HCT116 (cell line): Measurements from ENCODE around the gene OSBPL10. TPM values are rescaled to one million over a fixed set of nuclear protein-coding genes. Genes with fewer than 3 reads are reported as not detected.

Experiments
- ATAC-seq: fragments of 200-7000 bp; cut with Tn5 transposase; 2 replicates; pipeline ENCODE4 v1.9.1; 2020; ENCODE audit warnings: mild to moderate bottlenecking, moderate library complexity
- BruUV-seq: library from RNA; stranded (reverse); fragments of 400-500 nt; replicated peaks from 2 replicates; lab custom pipeline; 2021; lab: Mats Ljungman, UMichigan
- CTCF ChIA-PET: fragments of 300-600 bp; sonication (Branson Sonifier 250); formaldehyde crosslinking; loops from one replicate; lab custom pipeline; 2021; ENCODE audit warnings: antibody characterized with exemption; lab: Charles Lee
- POLR2A ChIA-PET: fragments of 300-600, 350-600 bp; sonication (Branson Sonifier 250); formaldehyde crosslinking; loops from one replicate; lab custom pipeline; 2021; ENCODE audit warnings: antibody characterized with exemption; lab: Charles Lee
- RAD21 ChIA-PET, 2 experiments: fragments of 300-600 bp; sonication (Branson Sonifier 250); formaldehyde crosslinking; loops; one replicate each; lab custom pipeline; 2023; ENCODE audit warnings: low total read pairs in 2 of 2; ENCODE audit not compliant: uncharacterized antibody in 2 of 2, unreplicated experiment in 2 of 2, low non-redundant PET in 1 of 2; lab: Charles Lee
- DNase-seq: peaks from one replicate; pipeline ENCODE4 v3.0.0-alpha.2; 2010; ENCODE audit warnings: low read depth, low spot score
- H2AFZ ChIP-seq: fragments of 200-600 bp; shearing (Covaris generic), sonication (generic); 2 replicates; pipeline ENCODE4 v1.6.1; 2017; ENCODE audit warnings: low read depth, mixed run types, mixed read lengths, antibody characterized with exemption, low read length; ENCODE audit not compliant: poor library complexity, severe bottlenecking
- H3K27ac ChIP-seq: 2 replicates; pipeline ENCODE4 v1.5.1; 2012; ENCODE audit warnings: low read depth, low read length
- H3K27me3 ChIP-seq: fragments of 200-600 bp; sonication (generic); 2 replicates; pipeline ENCODE4 v1.6.1; 2016; ENCODE audit warnings: mixed run types, low read length, mixed read lengths; ENCODE audit not compliant: insufficient read depth
- H3K36me3 ChIP-seq, 2 experiments: fragments of 200-500 bp in 1 of 2; fragments of 200-600 bp in 1 of 2; sonication (Bioruptor generic) in 1 of 2; sonication (generic) in 1 of 2; 2 replicates each; pipeline versions ENCODE4 v1.5.1 to v1.6.1; 2014 to 2016; ENCODE audit warnings: low read length in 2 of 2, inconsistent platforms in 1 of 2, mixed read lengths in 1 of 2, mixed run types in 1 of 2; ENCODE audit not compliant: insufficient read depth in 2 of 2, control insufficient read depth in 1 of 2
- H3K4me1 ChIP-seq, 2 experiments: fragments of 200-600 bp in 1 of 2; sonication (generic) in 1 of 2; 2 replicates each; pipeline versions ENCODE4 v1.5.1 to v1.6.1; 2012 to 2017; ENCODE audit warnings: low read length in 2 of 2, inconsistent platforms in 1 of 2, mild to moderate bottlenecking in 1 of 2, mixed read lengths in 1 of 2, mixed run types in 1 of 2, moderate library complexity in 1 of 2; ENCODE audit not compliant: insufficient read depth in 2 of 2, control insufficient read depth in 1 of 2
- H3K4me2 ChIP-seq: fragments of 200-600 bp; sonication (generic); 2 replicates; pipeline ENCODE4 v1.6.1; 2017; ENCODE audit warnings: mixed run types, low read length, mixed read lengths
- H3K4me3 ChIP-seq, 2 experiments: fragments of 200-600 bp in 1 of 2; sonication (generic) in 1 of 2; replicated peaks in 1 of 2; 2 replicates each; pipeline ENCODE4 v1.5.1; 2011 to 2016; ENCODE audit warnings: low read length in 2 of 2, control low read depth in 1 of 2, low read depth in 1 of 2, mild to moderate bottlenecking in 1 of 2, mixed read lengths in 1 of 2, mixed run types in 1 of 2
- H3K79me2 ChIP-seq: fragments of 200-600 bp; sonication (generic); 2 replicates; pipeline ENCODE4 v1.6.1; 2017; ENCODE audit warnings: mild to moderate bottlenecking, mixed run types, low read length, moderate library complexity, mixed read lengths; ENCODE audit not compliant: insufficient read depth
- H3K9ac ChIP-seq: fragments of 200-600 bp; sonication (generic); 2 replicates; pipeline ENCODE4 v1.6.1; 2016; ENCODE audit warnings: low read length, mixed read lengths
- H3K9me2 ChIP-seq: fragments of 200-600 bp; sonication (generic), shearing (Covaris generic); 2 replicates; pipeline ENCODE4 v1.6.1; 2017; ENCODE audit warnings: mixed run types, mild to moderate bottlenecking, moderate library complexity; ENCODE audit not compliant: insufficient read depth
- H3K9me3 ChIP-seq, 2 experiments: fragments of 200-500 bp in 1 of 2; fragments of 200-600 bp in 1 of 2; sonication (Bioruptor generic) in 1 of 2; sonication (generic) in 1 of 2; 2 replicates each; pipeline ENCODE4 v1.6.1; 2014 to 2017; ENCODE audit warnings: low read length in 2 of 2, mixed read lengths in 2 of 2, inconsistent platforms in 1 of 2, low read depth in 1 of 2, mild to moderate bottlenecking in 1 of 2, mixed run types in 1 of 2, moderate library complexity in 1 of 2; ENCODE audit not compliant: control insufficient read depth in 1 of 2, insufficient read depth in 1 of 2
- H4K20me1 ChIP-seq: fragments of 200-600 bp; sonication (generic), shearing (Covaris generic); 2 replicates; pipeline ENCODE4 v1.6.1; 2017; ENCODE audit warnings: mixed run types, mild to moderate bottlenecking, moderate library complexity; ENCODE audit not compliant: insufficient read depth
- CBX3 ChIP-seq: IDR thresholded peaks from 2 replicates; pipeline ENCODE4 v1.6.1; 2012; ENCODE audit warnings: low read depth
- CEBPB ChIP-seq: IDR thresholded peaks from 2 replicates; pipeline ENCODE4 v1.6.1; 2012; ENCODE audit warnings: low read depth
- EGR1 ChIP-seq: IDR thresholded peaks from 2 replicates; pipeline ENCODE4 v1.6.1; 2012; ENCODE audit warnings: low read depth
- JUND ChIP-seq: IDR thresholded peaks from 2 replicates; pipeline ENCODE4 v1.6.1; 2012
- SIN3A ChIP-seq: IDR thresholded peaks from 2 replicates; pipeline ENCODE4 v1.6.1; 2012; ENCODE audit warnings: low read depth
- SP1 ChIP-seq: IDR thresholded peaks from 2 replicates; pipeline ENCODE4 v1.6.1; 2012; ENCODE audit warnings: low read depth
- TCF7L2 ChIP-seq: IDR thresholded peaks from 2 replicates; pipeline ENCODE4 v1.7.0; 2011; ENCODE audit warnings: borderline replicate concordance, inconsistent platforms; ENCODE audit not compliant: insufficient read depth, insufficient read length; ENCODE audit errors: extremely low read depth
- ZBTB33 ChIP-seq: IDR thresholded peaks from 2 replicates; pipeline ENCODE4 v1.6.1; 2011; ENCODE audit warnings: mild to moderate bottlenecking, low read length, moderate library complexity; ENCODE audit not compliant: insufficient replicate concordance; ENCODE audit errors: extremely low read depth
- intact Hi-C: fragments of 100-400 bp; cut with micrococcal nuclease; formaldehyde crosslinking; loops from 2 replicates; pipeline ENCODE4 v1.10.0; 2022
- total RNA-seq: library from RNA; stranded (reverse); gene quantifications from one replicate; pipeline ENCODE4 v1.2.1, GENCODE V29; 2021; ENCODE audit not compliant: unreplicated experiment
- TF ChIP-seq, protein P1 (sequence below): IDR thresholded peaks from 2 replicates; pipeline ENCODE4 v1.6.1; 2012; ENCODE audit warnings: low read depth

The OSBPL10 gene
- total RNA-seq, 1 experiment from 2014 or later: 25.8 TPM

GRCh38 chr3:31832551-31832950, 148.5 kb downstream of the OSBPL10 start:
- Histone ChIP-seq H3K9me3 (no peaks in the 10 kb centered on the region), H3K9me2 (no peaks in the 10 kb centered on the region), H3K4me2 (no peak overlapping the region), H4K20me1 (peaks cover 5% of the 10 kb centered on the region; the same call in 1 of the 2 replicates), H3K27ac (no peak overlapping the region), H3K9ac (no peak overlapping the region), H3K4me1 (no peaks in the 10 kb centered on the region), H2AFZ (no peak overlapping the region), H3K4me3 (no peak overlapping the region), H3K79me2 (no peaks in the 10 kb centered on the region), H3K27me3 (no peaks in the 10 kb centered on the region), H3K36me3 (no peaks in the 10 kb centered on the region)
- ChIA-PET RAD21 (no interaction called here), POLR2A (no interaction called here), CTCF (no interaction called here)
- TF ChIP-seq, protein P1, sequence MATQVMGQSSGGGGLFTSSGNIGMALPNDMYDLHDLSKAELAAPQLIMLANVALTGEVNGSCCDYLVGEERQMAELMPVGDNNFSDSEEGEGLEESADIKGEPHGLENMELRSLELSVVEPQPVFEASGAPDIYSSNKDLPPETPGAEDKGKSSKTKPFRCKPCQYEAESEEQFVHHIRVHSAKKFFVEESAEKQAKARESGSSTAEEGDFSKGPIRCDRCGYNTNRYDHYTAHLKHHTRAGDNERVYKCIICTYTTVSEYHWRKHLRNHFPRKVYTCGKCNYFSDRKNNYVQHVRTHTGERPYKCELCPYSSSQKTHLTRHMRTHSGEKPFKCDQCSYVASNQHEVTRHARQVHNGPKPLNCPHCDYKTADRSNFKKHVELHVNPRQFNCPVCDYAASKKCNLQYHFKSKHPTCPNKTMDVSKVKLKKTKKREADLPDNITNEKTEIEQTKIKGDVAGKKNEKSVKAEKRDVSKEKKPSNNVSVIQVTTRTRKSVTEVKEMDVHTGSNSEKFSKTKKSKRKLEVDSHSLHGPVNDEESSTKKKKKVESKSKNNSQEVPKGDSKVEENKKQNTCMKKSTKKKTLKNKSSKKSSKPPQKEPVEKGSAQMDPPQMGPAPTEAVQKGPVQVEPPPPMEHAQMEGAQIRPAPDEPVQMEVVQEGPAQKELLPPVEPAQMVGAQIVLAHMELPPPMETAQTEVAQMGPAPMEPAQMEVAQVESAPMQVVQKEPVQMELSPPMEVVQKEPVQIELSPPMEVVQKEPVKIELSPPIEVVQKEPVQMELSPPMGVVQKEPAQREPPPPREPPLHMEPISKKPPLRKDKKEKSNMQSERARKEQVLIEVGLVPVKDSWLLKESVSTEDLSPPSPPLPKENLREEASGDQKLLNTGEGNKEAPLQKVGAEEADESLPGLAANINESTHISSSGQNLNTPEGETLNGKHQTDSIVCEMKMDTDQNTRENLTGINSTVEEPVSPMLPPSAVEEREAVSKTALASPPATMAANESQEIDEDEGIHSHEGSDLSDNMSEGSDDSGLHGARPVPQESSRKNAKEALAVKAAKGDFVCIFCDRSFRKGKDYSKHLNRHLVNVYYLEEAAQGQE: no peak
- TF ChIP-seq JUND (no peak), TCF7L2 (no peak), CEBPB (no peak), ZBTB33 (no peak), EGR1 (no peak), SP1 (no peak), SIN3A (no peak), CBX3 (no peak)
- BruUV-seq: no TSS peak
- no peak for ATAC-seq
- intact Hi-C loops: no loop called here
- DNase-seq: no peak
